ENCODE results near the gene TNFSF4.
"Not testable (repeated sequence)": the region's sequence is repeated elsewhere in the genome, so short reads cannot be mapped to it uniquely, and the experiment has no call there.

The TNFSF4 gene

DNA sequence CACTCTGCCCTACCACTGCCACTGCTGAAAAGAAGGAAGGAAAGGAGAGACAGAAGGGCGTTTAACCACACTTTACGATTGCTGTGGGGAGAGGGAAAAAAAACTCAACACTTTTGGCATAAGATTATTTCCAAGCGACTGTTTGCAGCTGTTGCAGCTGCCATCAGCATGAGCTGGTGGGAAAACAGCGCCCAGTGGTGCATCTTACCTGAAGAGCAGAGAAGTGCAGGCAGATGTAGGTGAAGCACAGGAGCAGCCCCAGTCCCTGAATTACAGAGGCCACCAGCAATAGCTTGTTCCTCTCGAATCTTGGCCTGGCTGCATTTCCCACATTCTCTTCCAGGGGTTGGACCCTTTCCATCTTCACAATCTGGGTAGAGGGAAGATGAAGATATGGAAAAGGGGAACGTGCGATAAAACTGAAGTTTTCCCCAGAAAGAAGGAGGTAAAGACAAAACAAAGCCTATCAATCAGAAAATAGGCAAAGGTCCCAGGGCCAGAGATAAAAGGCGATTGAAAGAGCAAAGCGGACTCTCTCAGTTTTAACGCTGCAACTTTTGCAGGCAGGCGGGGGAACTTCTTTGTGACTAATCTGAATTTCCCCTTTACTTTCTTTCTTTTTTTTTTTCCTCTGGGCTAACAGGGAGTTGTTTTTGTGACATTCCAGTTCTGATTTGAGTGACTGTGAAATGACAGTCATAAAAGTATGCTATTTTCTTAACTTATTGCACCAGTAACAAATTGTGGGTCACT lies at the start of gene TNFSF4:
Gene TNFSF4 (minus strand): TSS at position 516 of the 753 bp plus-strand sequence. CDS start 155 bp downstream, at position 361.
- Histone ChIP-seq H3K4me3 (ENCODE audit: low read length) (no peak within 1 kb of the TSS), H3K4me1 (ENCODE audit: insufficient read depth, low read length) (no peaks in the 10 kb centered on the region), H3K27me3 (ENCODE audit: insufficient read depth, low read length) (no peaks in the 10 kb centered on the region), H2AFZ (ENCODE audit: low read depth, low read length) (no peak within 1 kb of the TSS), H3K9me3 (ENCODE audit: low read length) (no peaks in the 10 kb centered on the region), H3K36me3 (ENCODE audit: insufficient read depth, low read length) (no peaks in the 10 kb centered on the region)

GRCh38 chr1:173255214-173255813 lies 48.2 kb upstream of the TNFSF4 start:
- Histone ChIP-seq H3K9me3 (ENCODE audit: low read length) (no peaks in the 10 kb centered on the region), H3K4me3 (ENCODE audit: low read length) (no peak overlapping the region), H3K4me1 (ENCODE audit: insufficient read depth, low read length) (peaks cover 5% of the 10 kb centered on the region), H2AFZ (ENCODE audit: low read depth, low read length) (no peak overlapping the region), H3K27me3 (ENCODE audit: insufficient read depth, low read length) (peaks cover 2% of the 10 kb centered on the region), H3K36me3 (ENCODE audit: insufficient read depth, low read length) (no peaks in the 10 kb centered on the region)

DNA sequence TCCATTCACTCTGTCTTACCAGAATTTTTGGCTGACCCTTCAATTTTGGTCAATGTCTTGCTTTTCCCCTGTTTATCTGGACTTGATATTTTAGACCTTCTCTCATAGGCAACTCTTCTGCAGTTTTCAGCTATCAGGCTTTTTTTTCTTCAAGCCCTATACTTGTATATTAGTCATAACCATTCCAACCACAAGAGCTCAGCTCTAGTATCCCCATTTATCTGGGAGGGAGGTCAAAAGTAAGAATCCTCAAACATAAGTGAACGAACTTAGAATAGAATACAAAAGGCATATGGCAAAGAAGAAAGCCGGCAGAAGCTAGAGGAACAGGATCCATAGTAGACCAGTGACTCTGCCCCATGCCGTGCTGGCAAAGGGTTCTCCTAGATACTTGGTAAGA lies 45.9 kb upstream of the TNFSF4 start:
- Histone ChIP-seq H3K4me1 (ENCODE audit: insufficient read depth, low read length) (peaks cover 3% of the 10 kb centered on the region), H3K9me3 (ENCODE audit: low read length) (no peaks in the 10 kb centered on the region), H3K27me3 (ENCODE audit: insufficient read depth, low read length) (peaks cover 2% of the 10 kb centered on the region), H3K36me3 (ENCODE audit: insufficient read depth, low read length) (no peaks in the 10 kb centered on the region), H3K4me3 (ENCODE audit: low read length) (no peak overlapping the region), H2AFZ (ENCODE audit: low read depth, low read length) (no peak overlapping the region)

DNA sequence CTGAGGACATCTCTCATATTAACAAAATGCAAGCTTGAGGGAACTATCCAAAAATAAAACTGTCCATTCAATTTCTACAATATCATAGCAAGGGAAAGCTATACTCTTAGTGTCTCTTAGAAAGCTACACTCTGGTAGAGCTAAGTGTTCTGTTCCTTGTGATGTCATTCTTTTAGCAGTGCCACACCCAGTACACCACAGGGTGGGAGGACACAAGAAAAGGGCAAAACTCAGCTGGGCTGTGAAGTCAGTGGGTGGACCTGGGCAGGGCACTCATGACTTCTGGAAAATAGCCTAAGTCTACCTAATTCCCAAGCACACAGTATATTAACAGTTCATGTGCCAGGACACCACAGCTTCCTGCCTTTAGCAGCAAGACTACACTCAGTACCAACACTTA lies 42.2 kb upstream of the TNFSF4 start:
- no peak overlapping the region for H2AFZ ChIP-seq (ENCODE audit: low read depth, low read length)
- no peaks in the 10 kb centered on the region for H3K9me3 ChIP-seq (ENCODE audit: low read length)
- H3K4me3 ChIP-seq (ENCODE audit: low read length) = no peak overlapping the region
- H3K36me3 ChIP-seq (ENCODE audit: insufficient read depth, low read length) = no peaks in the 10 kb centered on the region
- peaks cover 2% of the 10 kb centered on the region for H3K27me3 ChIP-seq (ENCODE audit: insufficient read depth, low read length)
- no peaks in the 10 kb centered on the region for H3K4me1 ChIP-seq (ENCODE audit: insufficient read depth, low read length)

DNA sequence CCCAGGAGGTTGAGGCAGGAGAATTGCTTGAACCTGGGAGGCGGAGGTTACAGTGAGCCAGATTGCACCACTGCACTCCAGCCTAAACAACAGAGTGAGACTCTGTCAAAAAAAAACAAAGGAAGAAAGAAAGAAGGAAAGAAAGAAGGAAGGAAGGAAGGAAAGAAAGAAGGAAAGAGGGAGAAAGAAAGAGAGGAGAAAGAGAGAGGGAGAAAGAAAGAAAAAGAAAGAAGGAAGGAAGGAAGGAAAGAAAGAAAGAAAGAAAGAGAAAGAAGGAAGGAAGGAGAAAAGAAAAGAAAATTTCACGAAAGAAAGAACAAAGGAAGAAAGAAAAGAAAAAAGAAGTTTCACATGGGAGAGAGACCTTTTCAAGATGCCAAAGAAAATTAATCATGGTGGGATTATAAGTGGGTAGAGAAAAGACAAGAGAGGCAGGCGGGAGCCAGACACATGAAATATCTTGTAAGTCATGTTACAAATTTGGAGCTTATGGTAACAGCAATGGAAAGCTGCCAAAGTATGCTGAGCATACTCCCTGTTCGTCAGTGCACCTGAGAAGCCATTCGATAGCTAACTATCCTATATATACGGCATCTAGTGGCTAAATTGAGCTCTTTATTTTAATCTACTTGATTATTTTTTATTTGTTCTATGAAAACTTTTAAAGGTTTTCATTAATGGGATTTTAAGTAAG lies 41.3 kb upstream of the TNFSF4 start:
- H3K4me3 ChIP-seq (ENCODE audit: low read length) = no peak overlapping the region
- H3K9me3 ChIP-seq (ENCODE audit: low read length) = no peaks in the 10 kb centered on the region
- peaks cover 2% of the 10 kb centered on the region for H3K27me3 ChIP-seq (ENCODE audit: insufficient read depth, low read length)
- no peaks in the 10 kb centered on the region for H3K36me3 ChIP-seq (ENCODE audit: insufficient read depth, low read length)
- H3K4me1 ChIP-seq (ENCODE audit: insufficient read depth, low read length) = no peaks in the 10 kb centered on the region
- H2AFZ ChIP-seq (ENCODE audit: low read depth, low read length) = no peak overlapping the region

- Histone ChIP-seq H3K9me3 (ENCODE audit: low read length) (no peaks in the 10 kb centered on the region), H3K36me3 (ENCODE audit: insufficient read depth, low read length) (no peaks in the 10 kb centered on the region), H3K27me3 (ENCODE audit: insufficient read depth, low read length) (no peaks in the 10 kb centered on the region), H2AFZ (ENCODE audit: low read depth, low read length) (no peak overlapping the region), H3K4me3 (ENCODE audit: low read length) (no peak overlapping the region), H3K4me1 (ENCODE audit: insufficient read depth, low read length) (no peaks in the 10 kb centered on the region)
These were observed 38.8 kb upstream of the TNFSF4 start for GRCh38 chr1:173245892-173246291.

GRCh38 chr1:173243300-173243699 lies 36.2 kb upstream of the TNFSF4 start:
- H3K36me3 ChIP-seq (ENCODE audit: insufficient read depth, low read length) = no peaks in the 10 kb centered on the region
- no peaks in the 10 kb centered on the region for H3K4me1 ChIP-seq (ENCODE audit: insufficient read depth, low read length)
- no peak overlapping the region for H3K4me3 ChIP-seq (ENCODE audit: low read length)
- no peaks in the 10 kb centered on the region for H3K27me3 ChIP-seq (ENCODE audit: insufficient read depth, low read length)
- no peak overlapping the region for H2AFZ ChIP-seq (ENCODE audit: low read depth, low read length)
- H3K9me3 ChIP-seq (ENCODE audit: low read length) = no peaks in the 10 kb centered on the region

DNA sequence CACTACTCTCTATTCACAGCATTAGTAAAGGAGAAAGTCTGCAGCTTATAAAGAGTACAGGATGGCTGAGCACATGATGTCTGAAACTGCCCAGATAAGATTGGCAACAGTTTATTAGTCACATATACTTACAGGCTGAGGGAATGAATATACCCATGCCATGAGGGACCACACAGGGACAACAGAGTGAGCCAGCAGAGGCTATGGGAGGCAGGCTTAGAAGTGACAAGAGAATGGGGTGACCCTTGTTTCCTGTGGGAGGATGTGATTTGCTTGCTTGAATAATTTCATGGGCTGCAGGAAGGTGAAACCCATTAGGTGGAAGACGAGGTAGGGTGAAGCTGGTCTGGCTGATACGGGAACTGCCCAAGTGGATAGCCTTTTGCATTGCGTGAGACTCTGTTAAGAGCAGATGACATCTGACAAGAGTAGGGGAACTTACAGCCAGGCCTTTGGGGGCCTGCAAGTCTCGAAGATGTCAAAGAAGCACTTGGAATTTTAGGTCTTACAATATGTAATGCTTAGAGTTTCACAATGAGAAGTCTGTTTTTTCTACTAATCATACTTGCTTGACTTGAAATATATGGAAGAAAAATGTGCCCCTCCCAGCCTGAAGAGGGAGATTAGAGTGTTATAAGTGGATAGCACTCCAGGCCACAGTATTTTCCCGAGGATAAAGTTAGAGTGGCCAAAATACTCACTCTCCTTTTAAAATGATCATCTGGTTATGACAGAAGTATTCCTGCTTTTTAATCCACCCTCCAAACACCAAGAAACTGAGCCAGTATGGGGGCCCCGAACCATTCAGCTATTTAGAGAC lies 34.6 kb upstream of the TNFSF4 start:
- Histone ChIP-seq H3K4me3 (ENCODE audit: low read length) (no peak overlapping the region), H3K9me3 (ENCODE audit: low read length) (no peaks in the 10 kb centered on the region), H3K27me3 (ENCODE audit: insufficient read depth, low read length) (no peaks in the 10 kb centered on the region), H3K4me1 (ENCODE audit: insufficient read depth, low read length) (no peaks in the 10 kb centered on the region), H2AFZ (ENCODE audit: low read depth, low read length) (no peak overlapping the region), H3K36me3 (ENCODE audit: insufficient read depth, low read length) (no peaks in the 10 kb centered on the region)

DNA sequence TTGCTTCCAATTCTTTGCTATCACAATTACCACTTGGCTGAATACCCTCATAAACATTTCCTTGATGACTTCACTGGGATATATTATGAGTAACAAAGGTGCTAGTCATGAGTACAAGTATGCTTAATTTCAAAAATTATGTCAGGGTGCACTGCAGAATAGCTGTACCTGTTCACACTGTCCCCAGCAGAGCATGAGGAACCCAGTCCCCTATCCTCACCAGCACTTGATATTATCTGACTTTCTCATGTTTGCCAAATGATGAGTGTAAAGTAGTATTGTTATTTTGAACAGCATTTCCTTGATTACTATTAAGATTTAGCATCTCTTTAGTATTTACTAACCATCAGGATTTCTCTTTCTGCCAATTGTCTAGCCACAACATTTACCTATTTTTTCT lies 33.5 kb upstream of the TNFSF4 start:
- H3K9me3 ChIP-seq (ENCODE audit: low read length) = no peaks in the 10 kb centered on the region
- H2AFZ ChIP-seq (ENCODE audit: low read depth, low read length) = no peak overlapping the region
- H3K36me3 ChIP-seq (ENCODE audit: insufficient read depth, low read length) = no peaks in the 10 kb centered on the region
- no peaks in the 10 kb centered on the region for H3K27me3 ChIP-seq (ENCODE audit: insufficient read depth, low read length)
- no peaks in the 10 kb centered on the region for H3K4me1 ChIP-seq (ENCODE audit: insufficient read depth, low read length)
- H3K4me3 ChIP-seq (ENCODE audit: low read length) = no peak overlapping the region

- no peaks in the 10 kb centered on the region for H3K9me3 ChIP-seq (ENCODE audit: low read length)
- H2AFZ ChIP-seq (ENCODE audit: low read depth, low read length) = no peak overlapping the region
- no peaks in the 10 kb centered on the region for H3K27me3 ChIP-seq (ENCODE audit: insufficient read depth, low read length)
- H3K4me1 ChIP-seq (ENCODE audit: insufficient read depth, low read length) = no peaks in the 10 kb centered on the region
- no peaks in the 10 kb centered on the region for H3K36me3 ChIP-seq (ENCODE audit: insufficient read depth, low read length)
- no peak overlapping the region for H3K4me3 ChIP-seq (ENCODE audit: low read length)
These were observed 31.9 kb upstream of the TNFSF4 start for GRCh38 chr1:173239058-173239457.

- no peaks in the 10 kb centered on the region for H3K4me1 ChIP-seq (ENCODE audit: insufficient read depth, low read length)
- H3K36me3 ChIP-seq (ENCODE audit: insufficient read depth, low read length) = no peaks in the 10 kb centered on the region
- no peak overlapping the region for H3K4me3 ChIP-seq (ENCODE audit: low read length)
- no peaks in the 10 kb centered on the region for H3K27me3 ChIP-seq (ENCODE audit: insufficient read depth, low read length)
- no peak overlapping the region for H2AFZ ChIP-seq (ENCODE audit: low read depth, low read length)
- no peaks in the 10 kb centered on the region for H3K9me3 ChIP-seq (ENCODE audit: low read length)
These were observed 27.8 kb upstream of the TNFSF4 start for GRCh38 chr1:173234899-173235298.

DNA sequence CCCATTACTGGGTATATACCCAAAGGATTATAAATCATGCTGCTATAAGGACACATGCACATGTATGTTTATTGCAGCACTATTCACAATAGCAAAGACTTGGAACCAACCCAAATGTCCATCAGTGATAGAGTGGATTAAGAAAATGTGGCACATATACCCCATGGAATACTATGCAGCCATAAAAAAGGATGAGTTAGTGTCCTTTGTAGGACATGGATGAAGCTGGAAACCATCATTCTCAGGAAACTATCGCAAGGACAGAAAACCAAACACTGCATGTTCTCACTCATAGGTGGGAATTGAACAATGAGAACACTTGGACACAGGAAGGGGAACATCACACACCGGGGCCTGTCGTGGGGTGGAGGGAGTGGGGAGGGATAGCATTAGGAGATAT lies 27.3 kb upstream of the TNFSF4 start:
- H2AFZ ChIP-seq (ENCODE audit: low read depth, low read length); H3K4me3 ChIP-seq (ENCODE audit: low read length); H3K27me3 ChIP-seq (ENCODE audit: insufficient read depth, low read length); H3K4me1 ChIP-seq (ENCODE audit: insufficient read depth, low read length); H3K9me3 ChIP-seq (ENCODE audit: low read length); H3K36me3 ChIP-seq (ENCODE audit: insufficient read depth, low read length): not testable (repeated sequence)

GRCh38 chr1:173229031-173229430 lies 21.9 kb upstream of the TNFSF4 start:
- not testable (repeated sequence) for H3K36me3 ChIP-seq (ENCODE audit: insufficient read depth, low read length); H3K4me1 ChIP-seq (ENCODE audit: insufficient read depth, low read length)

More at GRCh38 chr1:173229031-173229430, 21.9 kb upstream of the TNFSF4 start:
- H2AFZ ChIP-seq (ENCODE audit: low read depth, low read length); H3K9me3 ChIP-seq (ENCODE audit: low read length); H3K4me3 ChIP-seq (ENCODE audit: low read length); H3K27me3 ChIP-seq (ENCODE audit: insufficient read depth, low read length): not testable (repeated sequence)
